ENCODE data around the gene RIN3.

Gene RIN3

GRCh38 chr14:92484132-92484823, 29.3 kb upstream of the RIN3 start:
- no peak for DNase-seq

GRCh38 chr14:92486881-92487280, 26.7 kb upstream of the RIN3 start:
- DNase-seq = no peak

GRCh38 chr14:92487513-92488133, 26.0 kb upstream of the RIN3 start:
- DNase-seq = no peak

GRCh38 chr14:92489394-92490238, 24.0 kb upstream of the RIN3 start:
- no peak for DNase-seq

- no peak for DNase-seq
These were observed 23.2 kb upstream of the RIN3 start for GRCh38 chr14:92490239-92490959.

- no peak for DNase-seq
These were observed 21.8 kb upstream of the RIN3 start for GRCh38 chr14:92491782-92492181.

- DNase-seq = no peak
These were observed 21.3 kb upstream of the RIN3 start for GRCh38 chr14:92492258-92492657.

- no peak for DNase-seq
These were observed 20.6 kb upstream of the RIN3 start for GRCh38 chr14:92493024-92493423.

- no peak for DNase-seq
These were observed 20.1 kb upstream of the RIN3 start for GRCh38 chr14:92493492-92493891.

- no peak for DNase-seq
These were observed 19.1 kb upstream of the RIN3 start for GRCh38 chr14:92494512-92494911.

GRCh38 chr14:92495027-92495426, 18.6 kb upstream of the RIN3 start:
- no peak for DNase-seq

GRCh38 chr14:92496191-92496857, 17.3 kb upstream of the RIN3 start:
- no peak for DNase-seq

GRCh38 chr14:92497391-92497790, 16.2 kb upstream of the RIN3 start:
- no peak for DNase-seq

- DNase-seq = no peak
These were observed 14.3 kb upstream of the RIN3 start for GRCh38 chr14:92499234-92499633.

GRCh38 chr14:92500491-92500941, 13.1 kb upstream of the RIN3 start:
- DNase-seq = no peak

- DNase-seq = no peak
These were observed 11.7 kb upstream of the RIN3 start for GRCh38 chr14:92501891-92502351.

GRCh38 chr14:92502541-92503286, 10.9 kb upstream of the RIN3 start:
- no peak for DNase-seq

- peak; percentile 61 for DNase-seq
These were observed 9.7 kb upstream of the RIN3 start for GRCh38 chr14:92503756-92504491.

GRCh38 chr14:92505826-92506225, 7.8 kb upstream of the RIN3 start:
- DNase-seq = no peak

- no peak for DNase-seq
These were observed 7.3 kb upstream of the RIN3 start for GRCh38 chr14:92506231-92506630.

All from T1000 (cell line).